Activated naive CD4-positive, alpha-beta T cell treated with anti-CD3 and anti-CD28 coated beads, Interleukin-2, amount 50 U/mL, for 24 hours (primary cell): ENCODE data around the gene PYGM.
A peak's percentile ranks its signal among the peaks of the same experiment; 100 is the strongest.

Source experiments
- H3K27ac Mint-ChIP-seq: one replicate; pipeline ENCODE4 v1.8.0; 2021; ENCODE audit warnings: mild to moderate bottlenecking, mixed read lengths
- H3K27me3 Mint-ChIP-seq: one replicate; pipeline ENCODE4 v1.8.0; 2021; ENCODE audit warnings: mixed read lengths
- H3K36me3 Mint-ChIP-seq: one replicate; pipeline ENCODE4 v1.8.0; 2021; ENCODE audit warnings: mixed read lengths
- H3K4me1 Mint-ChIP-seq: one replicate; pipeline ENCODE4 v1.8.0; 2021; ENCODE audit warnings: mixed read lengths
- H3K4me3 Mint-ChIP-seq: one replicate; pipeline ENCODE4 v1.8.0; 2021; ENCODE audit warnings: mild to moderate bottlenecking, mixed read lengths
- H3K9me3 Mint-ChIP-seq: one replicate; pipeline ENCODE4 v1.8.0; 2021; ENCODE audit warnings: mixed read lengths

The PYGM gene

DNA sequence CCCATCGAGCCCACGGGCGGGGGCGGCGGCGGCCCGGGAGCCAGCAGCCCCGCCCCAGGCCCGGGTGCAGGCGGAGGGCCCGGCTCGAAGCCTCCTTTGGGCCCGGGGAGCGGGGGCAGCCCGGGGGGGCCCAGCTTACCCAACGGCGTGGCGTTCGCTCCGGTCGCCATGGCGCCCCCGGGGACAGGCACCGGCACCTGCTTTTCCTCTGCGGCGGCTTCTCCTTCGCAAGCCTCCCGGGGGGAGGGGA, 18.4 kb upstream of the PYGM start:
- Mint-ChIP-seq H3K27ac (no peak overlapping the region), H3K9me3 (no peaks in the 10 kb centered on the region), H3K27me3 (no peaks in the 10 kb centered on the region), H3K36me3 (peaks cover 29% of the 10 kb centered on the region), H3K4me3 (peak overlapping the region; percentile 95), H3K4me1 (peaks cover 66% of the 10 kb centered on the region)

DNA sequence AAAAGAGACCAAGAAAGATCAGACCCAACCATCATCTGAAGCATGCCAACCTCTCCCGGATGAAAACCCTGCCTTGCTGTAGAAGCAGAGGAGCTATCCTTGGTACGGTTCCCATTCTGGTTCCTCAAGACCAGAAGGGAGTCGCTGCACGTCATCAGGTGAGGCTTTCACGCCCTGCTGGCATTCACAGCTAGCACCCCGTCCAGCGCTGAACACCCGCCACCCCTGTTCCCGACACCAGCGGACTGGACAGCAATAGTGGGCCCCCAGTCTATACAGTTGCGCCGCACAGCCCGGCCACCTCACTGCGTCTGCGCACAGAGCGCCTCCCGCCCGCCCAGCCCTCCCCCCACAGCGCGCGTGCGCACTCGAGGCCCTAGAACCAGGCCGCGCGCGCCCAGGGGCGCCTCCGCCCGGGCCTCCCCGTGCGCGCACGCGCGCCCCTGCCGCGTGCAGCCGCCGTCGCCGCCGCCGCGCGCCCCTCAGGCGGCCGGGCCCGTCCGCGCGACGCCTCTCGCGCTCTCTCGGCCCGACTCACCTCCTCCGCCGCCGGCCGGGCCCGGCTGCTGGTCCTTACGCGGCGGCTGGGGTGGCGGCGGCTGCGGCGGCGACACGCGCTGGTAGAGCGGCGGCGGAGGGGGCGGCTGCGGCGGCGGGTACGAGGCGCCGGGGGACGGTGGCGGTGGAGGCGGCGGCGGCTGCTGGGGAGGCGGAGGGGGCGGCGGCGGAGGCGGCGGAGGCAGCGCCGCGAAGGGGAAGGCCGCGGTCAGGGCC, 17.9 kb upstream of the PYGM start:
- no peaks in the 10 kb centered on the region for H3K27me3 Mint-ChIP-seq
- H3K9me3 Mint-ChIP-seq = no peaks in the 10 kb centered on the region
- peak overlapping the region; percentile 95 for H3K4me3 Mint-ChIP-seq
- H3K27ac Mint-ChIP-seq = peak overlapping the region; percentile 86
- H3K36me3 Mint-ChIP-seq = peaks cover 31% of the 10 kb centered on the region
- peaks cover 71% of the 10 kb centered on the region for H3K4me1 Mint-ChIP-seq

DNA sequence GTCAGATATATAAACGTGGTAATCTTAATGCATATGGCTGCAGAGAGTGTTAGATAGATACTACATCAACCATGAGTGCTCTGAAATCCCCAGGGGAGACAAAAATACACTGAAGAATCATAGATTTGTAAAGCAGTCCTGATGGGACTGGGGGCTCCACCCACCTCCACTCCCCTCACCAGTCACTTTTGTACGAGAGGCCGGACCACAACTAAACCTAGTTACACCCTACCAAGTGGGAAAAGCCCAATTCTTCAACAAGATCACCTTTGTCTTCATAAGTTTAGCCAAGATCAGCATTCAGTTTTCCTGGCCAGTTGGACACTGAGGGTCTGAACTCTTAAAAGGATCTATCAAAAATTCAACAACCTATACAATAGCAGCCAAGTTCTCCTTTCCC, 17.1 kb upstream of the PYGM start:
- Mint-ChIP-seq H3K36me3 (peaks cover 36% of the 10 kb centered on the region), H3K27me3 (no peaks in the 10 kb centered on the region), H3K27ac (peak overlapping the region; percentile 86), H3K4me3 (peak overlapping the region; percentile 95), H3K4me1 (peaks cover 74% of the 10 kb centered on the region), H3K9me3 (no peaks in the 10 kb centered on the region)

DNA sequence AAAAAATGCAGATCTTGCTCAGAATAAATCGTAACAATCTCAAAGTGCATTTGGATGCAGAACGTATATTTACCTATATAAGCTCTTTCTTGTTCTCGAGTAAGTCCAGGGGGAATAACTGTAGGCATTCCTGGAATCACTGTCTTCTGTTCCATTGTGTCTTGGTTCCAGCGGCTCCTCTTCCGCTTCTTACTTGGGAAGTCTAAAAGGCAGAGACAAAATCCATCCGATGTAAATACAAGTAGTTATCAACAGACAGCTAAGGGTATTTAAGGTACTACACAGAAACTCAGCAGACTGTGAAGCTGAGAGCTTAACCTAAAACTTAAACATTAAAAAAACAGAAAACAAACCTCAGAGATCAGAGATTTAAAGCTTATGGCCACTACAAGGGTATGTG, 16.7 kb upstream of the PYGM start:
- peak overlapping the region; percentile 86 for H3K27ac Mint-ChIP-seq
- H3K36me3 Mint-ChIP-seq = peaks cover 38% of the 10 kb centered on the region
- no peaks in the 10 kb centered on the region for H3K27me3 Mint-ChIP-seq
- H3K4me1 Mint-ChIP-seq = peaks cover 79% of the 10 kb centered on the region
- H3K4me3 Mint-ChIP-seq = peak overlapping the region; percentile 95
- H3K9me3 Mint-ChIP-seq = no peaks in the 10 kb centered on the region

DNA sequence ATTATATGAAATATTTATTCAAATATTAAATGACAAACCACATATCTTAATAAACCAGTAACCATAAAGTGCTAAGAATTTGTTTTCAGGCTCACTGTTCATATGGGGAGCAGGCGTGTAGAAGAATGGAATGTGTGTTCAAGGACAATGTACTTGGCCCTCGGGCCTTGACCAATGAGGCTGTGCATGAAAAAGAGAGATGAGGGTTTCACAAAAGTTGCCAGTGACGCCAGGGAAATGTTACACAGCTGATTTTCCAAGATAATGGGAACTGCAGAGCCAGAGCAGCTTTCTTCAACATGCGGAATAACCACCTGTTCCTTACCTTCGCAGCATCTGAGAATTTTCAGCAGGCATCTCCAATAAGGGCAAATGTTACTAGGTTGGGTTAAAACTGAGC, 14.4 kb upstream of the PYGM start:
- H3K27me3 Mint-ChIP-seq = no peaks in the 10 kb centered on the region
- H3K4me1 Mint-ChIP-seq = peaks cover 75% of the 10 kb centered on the region
- no peaks in the 10 kb centered on the region for H3K9me3 Mint-ChIP-seq
- peak overlapping the region; percentile 95 for H3K4me3 Mint-ChIP-seq
- H3K36me3 Mint-ChIP-seq = peaks cover 44% of the 10 kb centered on the region
- peak overlapping the region; percentile 46 for H3K27ac Mint-ChIP-seq

DNA sequence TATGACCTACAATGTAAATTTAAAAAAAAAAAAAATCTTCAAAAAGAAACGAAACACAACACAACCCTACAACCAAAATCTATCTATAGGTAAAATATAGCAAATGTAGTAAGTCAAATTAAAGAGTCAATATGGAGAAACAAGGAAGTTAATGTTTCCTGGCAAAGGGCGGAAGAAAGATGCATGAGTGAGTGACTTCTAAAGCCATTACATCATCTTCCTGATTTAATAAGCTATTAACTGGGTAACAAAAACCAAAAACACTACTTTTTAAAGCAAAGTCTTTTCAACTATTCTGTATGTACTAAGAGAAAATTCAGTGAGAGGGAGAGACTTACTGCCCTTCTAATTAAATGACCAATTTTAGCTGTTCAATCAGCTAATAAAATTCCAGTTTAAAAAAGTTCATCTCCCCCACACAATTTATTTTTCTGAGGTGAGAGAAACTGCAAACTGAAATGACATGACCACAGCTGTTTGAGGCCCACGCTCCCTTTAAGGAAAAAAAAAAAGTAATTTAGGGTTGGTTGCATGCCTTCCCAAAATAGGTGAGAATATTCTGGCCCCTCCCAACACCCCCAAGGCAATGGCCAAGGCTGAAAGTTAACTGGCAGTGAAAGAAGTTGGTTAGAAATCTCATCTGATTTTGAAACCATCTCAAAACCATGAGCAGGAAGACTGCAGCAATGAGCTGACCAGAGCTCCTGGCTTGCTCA, 12.7 kb upstream of the PYGM start:
- Mint-ChIP-seq H3K27me3 (no peaks in the 10 kb centered on the region), H3K9me3 (no peaks in the 10 kb centered on the region), H3K36me3 (peaks cover 51% of the 10 kb centered on the region), H3K27ac (peak overlapping the region; percentile 85), H3K4me1 (peaks cover 90% of the 10 kb centered on the region), H3K4me3 (peak overlapping the region; percentile 69)

DNA sequence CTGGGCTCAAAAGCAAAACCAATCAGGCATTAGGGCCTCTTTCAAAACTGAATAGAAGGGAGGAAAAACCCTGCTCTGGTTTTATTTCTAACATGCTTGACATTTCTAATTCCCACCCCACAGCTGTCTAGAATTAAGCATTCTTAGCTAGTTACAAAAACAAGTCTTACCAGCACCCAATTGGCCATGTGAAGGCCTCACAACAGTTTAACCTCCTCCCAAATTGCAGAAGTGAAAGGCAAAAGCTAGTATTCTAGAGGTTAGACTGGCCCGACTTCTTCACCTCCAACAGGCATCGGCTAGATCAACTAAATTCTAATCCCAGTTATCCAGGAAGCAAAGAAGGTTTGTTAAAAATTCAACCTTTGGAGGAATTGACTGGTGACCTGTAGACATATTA, 12.1 kb upstream of the PYGM start:
- H3K9me3 Mint-ChIP-seq = no peaks in the 10 kb centered on the region
- peaks cover 45% of the 10 kb centered on the region for H3K36me3 Mint-ChIP-seq
- H3K4me3 Mint-ChIP-seq = peak overlapping the region; percentile 69
- H3K27ac Mint-ChIP-seq = peak overlapping the region; percentile 85
- no peaks in the 10 kb centered on the region for H3K27me3 Mint-ChIP-seq
- H3K4me1 Mint-ChIP-seq = peaks cover 95% of the 10 kb centered on the region

DNA sequence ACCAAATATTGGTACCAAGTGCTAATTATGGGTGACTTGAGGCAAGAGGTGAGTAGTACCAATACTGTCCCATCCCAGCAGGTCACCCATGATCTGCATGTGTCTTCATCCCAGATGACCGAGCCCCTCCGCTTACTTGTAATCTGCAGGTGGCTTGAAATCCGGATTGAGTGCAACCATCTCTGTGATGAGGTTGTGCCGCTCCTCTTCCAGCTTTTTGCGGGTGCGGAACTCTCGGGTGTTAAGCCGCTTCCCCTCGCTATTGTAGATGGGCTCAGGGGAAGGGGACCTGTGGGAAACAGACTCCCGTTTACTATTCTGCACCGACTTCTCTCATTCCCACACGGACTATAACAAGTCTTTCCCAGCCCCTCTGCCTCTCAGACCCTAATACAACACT, 10.3 kb upstream of the PYGM start:
- H3K4me3 Mint-ChIP-seq = peak overlapping the region; percentile 19
- H3K4me1 Mint-ChIP-seq = peaks cover 91% of the 10 kb centered on the region
- peaks cover 33% of the 10 kb centered on the region for H3K36me3 Mint-ChIP-seq
- H3K9me3 Mint-ChIP-seq = no peaks in the 10 kb centered on the region
- H3K27ac Mint-ChIP-seq = peak overlapping the region; percentile 85
- no peaks in the 10 kb centered on the region for H3K27me3 Mint-ChIP-seq

DNA sequence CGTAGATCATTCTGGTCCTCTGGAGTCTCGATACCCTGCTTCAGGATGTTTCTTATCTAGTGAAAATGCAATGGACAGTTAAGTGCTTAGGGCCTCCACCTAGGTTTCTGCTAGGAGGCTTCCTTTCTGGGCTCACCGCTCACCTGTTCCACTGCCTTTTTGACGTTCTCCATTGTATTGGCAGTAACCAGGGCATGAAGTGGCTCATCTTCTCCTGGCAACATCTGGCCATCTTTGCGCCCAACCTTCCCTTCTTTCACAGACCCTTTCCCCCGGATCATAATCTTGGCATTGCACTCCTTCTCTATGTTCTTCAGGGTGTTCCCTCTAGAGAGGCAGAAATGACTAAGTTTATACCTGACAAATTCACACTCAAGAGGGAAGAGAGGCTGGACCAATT, 9.5 kb upstream of the PYGM start:
- Mint-ChIP-seq H3K36me3 (peaks cover 39% of the 10 kb centered on the region), H3K27me3 (no peaks in the 10 kb centered on the region), H3K4me1 (peaks cover 91% of the 10 kb centered on the region), H3K4me3 (peak overlapping the region; percentile 47), H3K27ac (peak overlapping the region; percentile 89), H3K9me3 (no peaks in the 10 kb centered on the region)

DNA sequence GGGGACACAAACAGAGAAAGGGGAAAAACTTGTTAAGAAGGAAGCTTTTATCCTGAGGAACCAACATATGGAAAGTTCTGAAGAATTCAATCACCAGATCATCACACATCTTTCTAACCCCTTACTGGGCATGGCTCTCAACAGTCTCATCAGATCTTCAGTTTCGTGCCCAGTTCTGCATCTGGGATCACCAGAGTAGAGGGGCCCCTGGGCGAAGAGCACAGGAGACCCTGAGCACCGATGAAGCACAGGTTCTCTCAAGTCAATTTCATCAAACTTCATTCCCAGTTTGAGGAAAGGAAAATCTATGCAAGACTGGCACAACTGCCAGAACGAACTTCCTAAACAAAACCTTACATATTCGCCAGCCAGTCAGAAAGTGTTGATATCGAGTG, 8.5 kb upstream of the PYGM start:
- H3K4me3 Mint-ChIP-seq = peak overlapping the region; percentile 55
- peaks cover 38% of the 10 kb centered on the region for H3K36me3 Mint-ChIP-seq
- peaks cover 91% of the 10 kb centered on the region for H3K4me1 Mint-ChIP-seq
- no peaks in the 10 kb centered on the region for H3K27me3 Mint-ChIP-seq
- H3K27ac Mint-ChIP-seq = peak overlapping the region; percentile 87
- no peaks in the 10 kb centered on the region for H3K9me3 Mint-ChIP-seq

DNA sequence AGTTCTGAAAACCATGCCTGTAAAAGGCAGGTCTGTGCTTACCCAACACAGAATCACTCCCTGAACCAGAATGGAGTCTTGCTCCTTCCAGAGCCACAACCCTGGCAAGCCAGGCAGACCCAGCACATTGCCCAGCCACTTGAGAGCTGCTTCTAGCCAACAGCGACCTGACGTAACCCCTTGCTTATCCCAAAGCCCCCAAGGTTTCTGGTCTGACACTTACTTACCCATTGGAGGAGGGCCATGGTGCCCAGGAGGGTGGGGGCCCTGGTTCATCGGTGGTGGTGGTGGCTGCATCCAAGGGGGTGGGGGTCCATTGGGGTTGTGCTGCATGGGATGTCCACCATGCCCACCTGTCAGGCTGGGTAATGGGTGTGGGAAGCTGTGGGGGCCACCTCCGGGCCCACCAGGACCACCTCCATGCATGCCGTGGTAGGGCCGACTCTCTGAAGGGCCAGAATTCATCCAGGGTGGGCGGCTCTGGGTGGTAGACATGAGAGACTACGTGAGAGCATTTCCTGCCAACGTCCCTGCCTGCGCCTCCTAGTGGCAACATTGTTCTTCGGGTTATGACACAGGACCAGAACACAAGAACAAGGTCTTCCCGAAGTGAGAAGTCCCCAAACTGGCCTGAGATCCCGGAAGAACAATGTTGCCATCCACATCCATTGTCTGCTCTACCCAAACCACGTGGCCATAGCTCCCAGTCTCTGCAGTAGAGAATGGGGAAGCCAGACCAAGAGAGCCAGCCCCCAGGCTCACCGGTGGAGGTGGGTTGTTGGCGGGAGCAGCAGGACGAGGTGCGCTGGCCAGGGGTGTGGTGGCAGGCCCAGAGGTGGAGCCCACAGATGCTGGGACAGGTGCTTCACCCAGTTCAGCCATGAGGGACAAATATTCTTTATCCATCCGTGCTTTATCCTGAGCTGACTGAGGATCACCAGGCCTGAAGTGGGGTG, 7.8 kb upstream of the PYGM start:
- H3K9me3 Mint-ChIP-seq = no peaks in the 10 kb centered on the region
- peaks cover 37% of the 10 kb centered on the region for H3K36me3 Mint-ChIP-seq
- peaks cover 91% of the 10 kb centered on the region for H3K4me1 Mint-ChIP-seq
- H3K27me3 Mint-ChIP-seq = no peaks in the 10 kb centered on the region
- peak overlapping the region; percentile 58 for H3K4me3 Mint-ChIP-seq
- peak overlapping the region; percentile 87 for H3K27ac Mint-ChIP-seq

DNA sequence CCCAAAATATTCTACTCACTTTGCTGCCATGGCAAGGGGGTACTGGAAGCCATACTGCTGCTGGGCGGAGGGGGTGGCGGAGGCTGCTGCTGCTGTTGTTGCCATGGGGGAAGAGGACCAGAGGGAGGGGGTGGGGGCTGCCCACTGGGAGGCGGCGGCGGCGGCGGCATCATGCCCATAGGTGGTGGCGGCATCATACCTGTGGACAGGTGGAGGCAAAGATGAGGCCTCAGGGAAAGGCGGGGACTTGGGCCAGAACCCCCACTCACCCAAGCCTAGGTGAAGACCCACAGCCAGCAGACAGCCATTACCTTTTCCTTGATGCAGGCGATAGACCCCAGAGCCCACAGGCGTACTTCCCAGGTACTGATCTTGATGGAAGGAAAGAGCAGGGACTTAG, 7.1 kb upstream of the PYGM start:
- Mint-ChIP-seq H3K36me3 (peaks cover 34% of the 10 kb centered on the region), H3K27ac (peak overlapping the region; percentile 87), H3K4me3 (no peak overlapping the region), H3K4me1 (peaks cover 91% of the 10 kb centered on the region), H3K27me3 (no peaks in the 10 kb centered on the region), H3K9me3 (no peaks in the 10 kb centered on the region)

DNA sequence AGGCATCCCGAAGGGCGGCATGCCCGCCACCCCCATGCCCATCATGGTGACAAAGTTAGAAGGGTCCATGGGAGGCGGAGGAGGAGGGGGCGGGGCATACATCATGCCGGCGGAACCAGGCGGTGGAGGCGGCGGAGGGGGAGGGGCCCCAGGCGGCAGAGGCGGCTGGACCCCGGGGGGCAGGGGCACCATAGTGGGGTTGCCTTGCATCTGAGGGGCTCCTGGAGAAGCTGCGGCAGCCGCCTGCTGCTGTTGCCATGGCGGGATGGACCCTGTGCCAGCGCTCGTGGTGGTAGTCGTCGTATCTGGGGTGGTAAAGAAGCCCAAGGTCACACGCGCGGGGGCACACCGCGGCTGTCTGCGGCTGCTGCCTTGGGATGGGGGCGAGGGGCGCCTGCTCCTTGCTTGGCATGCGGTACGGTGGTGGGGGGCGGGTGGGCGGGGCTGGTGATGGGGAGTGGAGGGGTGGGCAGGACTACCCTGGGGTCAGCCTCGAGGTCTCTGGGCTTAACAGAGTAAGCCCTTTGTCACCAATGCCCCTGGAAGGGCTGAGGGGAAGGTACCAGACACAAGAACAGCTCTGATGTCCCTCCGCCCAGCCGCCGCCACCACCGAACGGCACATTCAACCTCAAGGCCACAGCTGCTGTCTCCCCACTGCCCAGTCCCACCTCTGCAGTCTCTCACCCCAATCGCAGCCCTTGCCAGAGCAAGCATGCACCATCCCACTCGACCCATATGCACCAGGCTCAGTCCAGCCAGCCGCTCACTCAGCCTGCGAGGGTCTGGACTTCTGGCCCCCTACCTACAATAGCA, 6.3 kb upstream of the PYGM start:
- no peaks in the 10 kb centered on the region for H3K27me3 Mint-ChIP-seq
- peaks cover 90% of the 10 kb centered on the region for H3K4me1 Mint-ChIP-seq
- peak overlapping the region; percentile 90 for H3K27ac Mint-ChIP-seq
- H3K4me3 Mint-ChIP-seq = peak overlapping the region; percentile 90
- H3K9me3 Mint-ChIP-seq = no peaks in the 10 kb centered on the region
- H3K36me3 Mint-ChIP-seq = peaks cover 32% of the 10 kb centered on the region

DNA sequence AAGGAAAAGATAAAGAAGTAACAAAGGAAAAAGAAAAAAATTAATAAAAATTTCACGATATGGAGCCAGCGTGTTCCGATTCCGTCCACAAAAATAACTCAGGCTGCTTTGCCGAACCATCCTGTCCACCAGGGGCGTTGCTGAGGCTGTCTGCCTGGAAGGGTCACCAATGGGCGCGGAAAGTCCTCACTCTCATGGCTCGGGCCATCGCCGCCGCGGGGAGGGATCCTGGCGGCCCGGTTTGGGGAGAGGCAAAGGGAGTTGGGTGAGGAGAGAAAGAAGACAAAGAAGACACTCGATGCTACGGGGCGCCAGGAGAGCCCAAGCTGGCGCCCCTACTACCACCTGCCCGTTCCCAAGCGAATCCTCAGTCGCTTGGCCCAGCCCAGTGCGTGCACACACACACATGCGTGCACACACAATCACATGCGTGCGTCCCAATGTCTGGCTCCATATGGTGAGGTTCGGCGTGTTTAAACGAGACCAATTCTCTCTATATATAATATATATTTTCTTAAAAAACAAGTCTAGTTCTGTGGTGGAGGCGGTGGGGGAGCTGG, 5.6 kb upstream of the PYGM start:
- Mint-ChIP-seq H3K36me3 (peaks cover 31% of the 10 kb centered on the region), H3K4me3 (peak overlapping the region; percentile 90), H3K27ac (peak overlapping the region; percentile 95), H3K9me3 (no peaks in the 10 kb centered on the region), H3K27me3 (no peaks in the 10 kb centered on the region), H3K4me1 (peaks cover 90% of the 10 kb centered on the region)

DNA sequence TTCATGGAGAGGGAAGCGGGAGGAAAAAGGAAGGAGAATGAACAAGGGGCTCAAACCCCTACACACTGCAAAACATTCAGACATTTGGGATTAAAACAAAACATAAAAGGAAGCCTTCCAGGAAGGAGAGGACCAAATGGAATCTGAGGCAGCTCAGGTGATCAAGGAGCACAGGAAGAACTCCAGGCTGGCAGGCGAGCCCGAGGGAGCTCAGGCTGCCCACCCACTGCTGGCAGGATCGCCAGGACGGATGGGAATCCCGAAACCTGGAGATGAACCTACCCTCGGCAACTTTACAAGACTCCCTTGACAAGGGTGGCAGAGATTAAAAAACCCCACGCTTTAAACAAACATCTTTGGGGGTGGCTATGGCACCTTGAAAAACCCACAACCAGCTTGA, 5.0 kb upstream of the PYGM start:
- H3K4me3 Mint-ChIP-seq = peak overlapping the region; percentile 90
- H3K9me3 Mint-ChIP-seq = no peaks in the 10 kb centered on the region
- no peaks in the 10 kb centered on the region for H3K27me3 Mint-ChIP-seq
- peaks cover 30% of the 10 kb centered on the region for H3K36me3 Mint-ChIP-seq
- peaks cover 93% of the 10 kb centered on the region for H3K4me1 Mint-ChIP-seq
- H3K27ac Mint-ChIP-seq = peak overlapping the region; percentile 95
